Mesenchymal stem cell (in vitro differentiated cells and primary cell): ENCODE data around the gene ZNF346.

Source experiments
- DNase-seq: peaks from one replicate; pipeline ENCODE4 v3.0.0-alpha.2; 2013
- H2AFZ ChIP-seq: one replicate; pipeline ENCODE4 v1.6.1; 2013; ENCODE audit warnings: low read depth, mild to moderate bottlenecking, control low read depth, inconsistent platforms, low read length, moderate library complexity
- H2AK5ac ChIP-seq: 2 replicates; pipeline ENCODE4 v1.6.1; 2013; ENCODE audit warnings: low read length, moderate library complexity, mild to moderate bottlenecking, inconsistent platforms; ENCODE audit not compliant: severe bottlenecking
- H2BK120ac ChIP-seq: one replicate; pipeline ENCODE4 v1.6.1; 2013; ENCODE audit warnings: low read depth, mild to moderate bottlenecking, inconsistent platforms, low read length, moderate library complexity
- H2BK12ac ChIP-seq, 2 experiments: one replicate each; pipeline ENCODE4 v1.6.1; 2013; ENCODE audit warnings: inconsistent platforms in 2 of 2, low read length in 2 of 2, mild to moderate bottlenecking in 2 of 2, moderate library complexity in 2 of 2, control low read depth in 1 of 2
- H2BK15ac ChIP-seq: one replicate; pipeline ENCODE4 v1.6.1; 2013; ENCODE audit warnings: mild to moderate bottlenecking, low read depth, inconsistent platforms; ENCODE audit not compliant: poor library complexity, severe bottlenecking
- H2BK5ac ChIP-seq: 2 replicates; pipeline ENCODE4 v1.6.1; 2013; ENCODE audit warnings: low read depth, mild to moderate bottlenecking, low read length, control low read depth, inconsistent platforms; ENCODE audit not compliant: poor library complexity, severe bottlenecking
- H3K14ac ChIP-seq, 2 experiments: one replicate each; pipeline ENCODE4 v1.6.1; 2013; ENCODE audit warnings: inconsistent platforms in 2 of 2, low read length in 2 of 2, control low read depth in 1 of 2, mild to moderate bottlenecking in 1 of 2, moderate library complexity in 1 of 2
- H3K18ac ChIP-seq, 2 experiments: one replicate each; pipeline ENCODE4 v1.6.1; 2013; ENCODE audit warnings: inconsistent platforms in 2 of 2, low read length in 2 of 2, control low read depth in 1 of 2, low read depth in 1 of 2, mild to moderate bottlenecking in 1 of 2
- H3K23ac ChIP-seq, 2 experiments: one replicate each; pipeline ENCODE4 v1.6.1; 2013; ENCODE audit warnings: inconsistent platforms in 2 of 2, low read length in 2 of 2, mild to moderate bottlenecking in 2 of 2, moderate library complexity in 2 of 2, control low read depth in 1 of 2
- H3K27ac ChIP-seq: 2 replicates; pipeline ENCODE4 v1.5.1; 2013; ENCODE audit warnings: mild to moderate bottlenecking, moderate library complexity, low read length, control low read depth, inconsistent platforms; ENCODE audit not compliant: poor library complexity, severe bottlenecking
- H3K27me3 ChIP-seq, 2 experiments: 2 replicates each; pipeline versions ENCODE4 v1.6.1 to v1.7.0; 2013; ENCODE audit warnings: low read length in 2 of 2, mild to moderate bottlenecking in 2 of 2, moderate library complexity in 2 of 2, control low read depth in 1 of 2, inconsistent platforms in 1 of 2; ENCODE audit not compliant: control insufficient read depth in 1 of 2, insufficient read depth in 1 of 2
- H3K36me3 ChIP-seq, 2 experiments: 2 replicates each; pipeline versions ENCODE4 v1.6.1 to v1.7.0; 2013; ENCODE audit warnings: low read length in 2 of 2, control low read depth in 1 of 2, inconsistent platforms in 1 of 2, low read depth in 1 of 2, mild to moderate bottlenecking in 1 of 2; ENCODE audit not compliant: insufficient read depth in 2 of 2, control insufficient read depth in 1 of 2
- H3K4ac ChIP-seq, 2 experiments: one replicate each; pipeline ENCODE4 v1.6.1; 2013; ENCODE audit warnings: inconsistent platforms in 2 of 2, low read length in 2 of 2, mild to moderate bottlenecking in 2 of 2, moderate library complexity in 2 of 2, control low read depth in 1 of 2, low read depth in 1 of 2
- H3K4me1 ChIP-seq: 2 replicates; pipeline ENCODE4 v1.6.1; 2013; ENCODE audit warnings: low read depth, low read length, control low read depth; ENCODE audit not compliant: control insufficient read depth, insufficient read depth
- H3K4me2 ChIP-seq: 2 replicates; pipeline ENCODE4 v1.6.1; 2013; ENCODE audit warnings: low read length, mild to moderate bottlenecking, inconsistent platforms; ENCODE audit not compliant: poor library complexity, severe bottlenecking
- H3K4me3 ChIP-seq, 2 experiments: 2 replicates each; pipeline versions ENCODE4 v1.5.1 to v1.7.0; 2013; ENCODE audit warnings: low read length in 2 of 2, mild to moderate bottlenecking in 2 of 2, control low read depth in 1 of 2, low read depth in 1 of 2; ENCODE audit not compliant: insufficient read depth in 1 of 2
- H3K79me1 ChIP-seq: replicated peaks from 2 replicates; pipeline ENCODE4 v1.6.1; 2013; ENCODE audit warnings: mild to moderate bottlenecking, control low read depth, low read length, inconsistent platforms; ENCODE audit not compliant: poor library complexity, severe bottlenecking
- H3K9ac ChIP-seq: 2 replicates; pipeline ENCODE4 v1.7.0; 2013; ENCODE audit warnings: mild to moderate bottlenecking, low read length, moderate library complexity
- H3K9me3 ChIP-seq: 2 replicates; pipeline ENCODE4 v1.7.0; 2013; ENCODE audit warnings: mild to moderate bottlenecking, low read length; ENCODE audit not compliant: control insufficient read depth
- H4K8ac ChIP-seq: one replicate; pipeline ENCODE4 v1.6.1; 2013; ENCODE audit warnings: inconsistent platforms, mild to moderate bottlenecking, low read length, moderate library complexity
- H4K91ac ChIP-seq: one replicate; pipeline ENCODE4 v1.6.1; 2013; ENCODE audit warnings: mild to moderate bottlenecking, low read length, inconsistent platforms
- WGBS: methylation state at CpG from one replicate; pipeline ENCODE4 v1.1.7; 2013; ENCODE audit warnings: mixed read lengths; 5-methylcytosine and 5-hydroxymethylcytosine counted together

Gene ZNF346

DNA sequence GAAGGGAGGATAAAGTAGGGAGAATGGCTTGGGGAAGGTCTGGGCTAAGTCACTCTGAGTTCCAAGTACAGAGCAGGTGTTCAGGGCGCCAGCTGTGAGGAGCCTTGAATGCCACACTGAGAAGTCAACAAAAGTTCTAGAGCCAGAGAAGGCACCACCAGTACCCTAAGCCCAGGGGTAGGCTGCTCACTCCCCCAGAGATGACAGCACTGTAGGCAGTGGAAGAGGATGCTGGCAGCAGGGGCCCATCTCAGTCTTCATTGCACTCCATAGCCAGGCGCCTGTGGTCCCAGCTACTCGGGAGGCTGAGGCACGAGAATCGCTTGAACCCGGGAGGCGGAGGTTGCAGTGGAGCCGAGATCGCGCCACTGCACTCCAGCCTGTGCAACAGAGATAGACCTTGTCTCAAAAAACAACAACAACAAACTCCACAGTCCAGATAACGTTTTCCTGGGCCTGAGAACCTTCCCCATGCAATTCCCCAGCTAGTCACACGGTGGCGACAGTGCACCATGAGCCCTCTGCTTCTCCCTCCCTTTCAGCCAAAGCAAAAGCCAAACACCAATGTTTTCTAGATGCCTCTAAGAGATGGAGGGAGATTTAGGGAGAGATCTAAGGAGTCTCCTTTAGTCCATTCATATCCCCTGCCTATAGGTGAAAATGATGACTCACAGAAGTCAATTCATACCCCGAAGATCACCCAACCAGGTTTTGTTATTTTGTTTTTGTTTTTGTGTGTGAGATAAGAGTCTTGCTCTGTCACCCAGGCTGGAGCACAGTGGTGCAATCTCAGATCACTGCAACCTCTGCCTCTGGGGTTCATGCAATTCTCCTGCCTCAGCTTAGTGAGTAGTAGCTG, 91.3 kb downstream of the ZNF346 start:
- Histone ChIP-seq H2BK15ac (no peak overlapping the region), H3K4me3 (no peak overlapping the region), H3K4me1 (peaks cover 11% of the 10 kb centered on the region), H2BK5ac (no peak overlapping the region), H3K27me3 (peaks cover 0 to 5% of the 10 kb centered on the region in 2 experiments), H3K18ac (no peak overlapping the region), H2AK5ac (no peak overlapping the region), H3K9me3 (no peaks in the 10 kb centered on the region), H4K8ac (no peak overlapping the region), H3K23ac (no peak overlapping the region), H3K27ac (no peak overlapping the region), H3K9ac (peak overlapping the region; percentile 28), H3K36me3 (no peaks in the 10 kb centered on the region), H4K91ac (no peak overlapping the region), H3K14ac (no peak overlapping the region), H2AFZ (peak overlapping the region; percentile 48), H2BK12ac (no peak overlapping the region), H2BK120ac (no peak overlapping the region), H3K4ac (no peak overlapping the region), H3K4me2 (no peak overlapping the region), H3K79me1 (no peaks in the 10 kb centered on the region)
- peak; percentile 78 for DNase-seq
- WGBS: 22% methylated on average over 12 of the region's 14 CpGs

DNA sequence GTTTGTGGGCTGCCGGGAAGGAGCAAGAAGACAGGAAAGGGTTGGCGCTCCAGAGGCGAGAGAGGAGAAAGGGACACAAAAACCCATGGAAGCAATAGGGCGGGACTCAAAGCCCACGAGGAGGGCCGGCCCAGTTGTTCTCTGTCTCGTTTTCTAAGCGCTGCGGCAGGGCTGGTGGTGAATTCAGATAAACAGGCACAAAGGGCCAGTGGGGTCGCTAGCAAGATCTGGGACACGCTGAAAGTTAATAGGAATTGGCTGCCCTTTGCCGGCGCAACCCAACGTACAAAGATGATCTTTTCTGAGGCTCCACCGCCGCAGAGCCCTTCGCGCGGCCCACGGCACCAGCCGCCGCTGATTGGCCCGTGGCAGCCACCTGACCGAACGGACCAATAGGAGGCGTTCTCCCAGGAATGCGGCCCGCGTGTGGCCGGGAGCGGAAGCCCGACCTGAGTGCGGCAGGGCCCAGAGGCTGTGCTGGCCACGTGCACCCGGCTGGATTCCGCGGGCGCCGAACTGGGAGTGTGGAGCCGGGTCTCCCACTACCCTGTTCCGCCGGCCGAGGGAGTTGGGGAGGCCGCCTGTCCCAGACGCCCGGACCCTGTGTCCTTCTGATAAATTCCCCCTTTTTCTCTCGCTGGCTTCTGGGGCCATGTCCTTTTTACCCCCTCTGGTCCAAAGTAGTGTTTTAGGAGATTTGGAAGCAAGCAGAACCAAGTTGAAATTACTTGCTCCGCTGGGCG, 94.3 kb downstream of the ZNF346 start:
- DNase-seq: no peak
- peak overlapping the region; percentile 67 for H4K8ac ChIP-seq
- no peaks in the 10 kb centered on the region for H3K27me3 ChIP-seq
- no peak overlapping the region for H4K91ac ChIP-seq
- no peak overlapping the region for H3K18ac ChIP-seq
- WGBS: 59% methylated on average over 48 of the region's 49 CpGs
- H3K9me3 ChIP-seq: no peaks in the 10 kb centered on the region
- H2BK12ac ChIP-seq: no peak overlapping the region
- H3K14ac ChIP-seq: no peak overlapping the region
- no peak overlapping the region for H3K27ac ChIP-seq
- peak overlapping the region; percentile 78 for H3K9ac ChIP-seq
- no peak overlapping the region for H2AK5ac ChIP-seq
- H3K79me1 ChIP-seq: no peaks in the 10 kb centered on the region
- H2BK5ac ChIP-seq: no peak overlapping the region
- no peak overlapping the region for H2BK15ac ChIP-seq
- peaks cover 4% of the 10 kb centered on the region for H3K4me1 ChIP-seq
- no peak overlapping the region for H3K4me2 ChIP-seq
- H2BK120ac ChIP-seq: no peak overlapping the region
- H3K23ac ChIP-seq: no peak overlapping the region
- H3K4ac ChIP-seq: no peak overlapping the region
- H3K4me3 ChIP-seq: peak overlapping the region in 1 of 2 experiments; percentile 71
- H3K36me3 ChIP-seq: no peaks in the 10 kb centered on the region
- no peak overlapping the region for H2AFZ ChIP-seq

- no peaks in the 10 kb centered on the region for H3K27me3 ChIP-seq
- no peaks in the 10 kb centered on the region for H3K79me1 ChIP-seq
- no peak overlapping the region for H3K23ac ChIP-seq
- no peak overlapping the region for H2BK120ac ChIP-seq
- H4K8ac ChIP-seq: no peak overlapping the region
- H4K91ac ChIP-seq: no peak overlapping the region
- H2BK5ac ChIP-seq: no peak overlapping the region
- H3K18ac ChIP-seq: no peak overlapping the region
- no peak overlapping the region for H2BK12ac ChIP-seq
- DNase-seq: no peak
- H2AK5ac ChIP-seq: no peak overlapping the region
- H3K4me3 ChIP-seq: peak overlapping the region in 1 of 2 experiments; percentile 3
- H2BK15ac ChIP-seq: no peak overlapping the region
- no peak overlapping the region for H3K4me2 ChIP-seq
- no peak overlapping the region for H3K27ac ChIP-seq
- peak overlapping the region; percentile 78 for H3K9ac ChIP-seq
- H3K14ac ChIP-seq: no peak overlapping the region
- no peaks in the 10 kb centered on the region for H3K9me3 ChIP-seq
- H2AFZ ChIP-seq: no peak overlapping the region
- no peaks in the 10 kb centered on the region for H3K36me3 ChIP-seq
- peaks cover 1% of the 10 kb centered on the region for H3K4me1 ChIP-seq
- 98% methylated on average over 24 of the region's 30 CpGs for WGBS
- H3K4ac ChIP-seq: no peak overlapping the region
Measured at GRCh38 chr5:177117441-177118045, 95.0 kb downstream of the ZNF346 start.

DNA sequence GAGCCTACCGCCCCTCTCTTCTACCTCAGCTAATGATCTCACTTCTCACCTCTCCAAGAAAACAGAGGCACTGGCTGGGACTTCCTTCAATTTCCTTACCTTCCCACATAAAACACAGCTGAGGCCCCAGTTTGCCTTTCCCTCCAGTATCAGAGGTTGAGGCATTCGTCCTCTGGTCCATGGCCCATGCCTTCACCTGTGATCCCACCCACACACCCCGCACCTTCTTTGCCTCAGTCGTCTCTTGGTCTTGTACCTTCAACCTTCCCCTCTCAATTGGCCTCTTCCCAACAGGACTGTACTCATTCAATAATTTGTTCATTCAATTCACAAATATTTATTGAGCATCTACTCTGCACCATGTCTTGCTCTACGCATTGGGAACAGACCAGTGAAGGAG, 100.1 kb downstream of the ZNF346 start:
- H2BK12ac ChIP-seq: no peak overlapping the region
- H3K9me3 ChIP-seq: no peaks in the 10 kb centered on the region
- no peak overlapping the region for H2AK5ac ChIP-seq
- H3K9ac ChIP-seq: no peak overlapping the region
- no peak overlapping the region for H2BK120ac ChIP-seq
- no peak overlapping the region for H2BK5ac ChIP-seq
- no peak overlapping the region for H3K4me3 ChIP-seq
- no peak overlapping the region for H4K91ac ChIP-seq
- no peaks in the 10 kb centered on the region for H3K79me1 ChIP-seq
- H3K4me2 ChIP-seq: no peak overlapping the region
- no peak overlapping the region for H2BK15ac ChIP-seq
- no peaks in the 10 kb centered on the region for H3K27me3 ChIP-seq
- no peak overlapping the region for H3K23ac ChIP-seq
- no peak overlapping the region for H3K14ac ChIP-seq
- H4K8ac ChIP-seq: no peak overlapping the region
- DNase-seq: no peak
- no peak overlapping the region for H3K18ac ChIP-seq
- H3K4ac ChIP-seq: no peak overlapping the region
- H3K27ac ChIP-seq: no peak overlapping the region
- WGBS: 96% methylated on average over 5 of the region's 5 CpGs
- H2AFZ ChIP-seq: no peak overlapping the region
- H3K4me1 ChIP-seq: no peaks in the 10 kb centered on the region
- H3K36me3 ChIP-seq: no peaks in the 10 kb centered on the region
